ENCODE results near the gene PTPN18.

GRCh38 chr2:130393318-130393910, 37.6 kb downstream of the PTPN18 start:
- TF ChIP-seq CTCF (IDR thresholded peaks at IDR 0.05; ENCODE audit: insufficient read depth, low read depth, low read length) (no peak), EZH2 (IDR thresholded peaks at IDR 0.05; ENCODE audit: insufficient read depth, low read length) (no peak)

Data from astrocyte (in vitro differentiated cells and primary cell).